K562 (cell line): ENCODE data around the gene LRRC15. TPM values are rescaled to one million over a fixed set of nuclear protein-coding genes. Genes with fewer than 3 reads are reported as not detected.

ENCODE experiments used
- ETV1 ChIP-seq: fragments of 450-650 bp; conservative IDR thresholded peaks from 2 replicates; pipeline ENCODE4 v1.6.1; 2016; ENCODE audit warnings: missing genetic modification characterization, control low read depth, low read depth, missing compliant biosample characterization
- IRF2 ChIP-seq: sonication (generic); formaldehyde crosslinking; IDR thresholded peaks from 2 replicates; pipeline ENCODE4 v1.8.1; 2022; ENCODE audit warnings: mild to moderate bottlenecking, missing genetic modification reagents
- MYBL2 ChIP-seq, 2 experiments: fragments of 450-650 bp in 1 of 2; sonication (generic) in 1 of 2; formaldehyde crosslinking in 1 of 2; IDR thresholded peaks; 2 replicates each; pipeline versions ENCODE4 v1.6.1 to v1.8.1; 2017 to 2022; ENCODE audit warnings: borderline replicate concordance in 1 of 2, inconsistent platforms in 1 of 2, low read depth in 1 of 2, mild to moderate bottlenecking in 1 of 2, missing genetic modification reagents in 1 of 2, moderate library complexity in 1 of 2
- RFX7 ChIP-seq: fragments of 250-450 bp; sonication (Bioruptor Pico); IDR thresholded peaks from 2 replicates; pipeline ENCODE4 v1.5.1; 2021; ENCODE audit warnings: mild to moderate bottlenecking
- SMARCA5 ChIP-seq: fragments of 450-650 bp; IDR thresholded peaks from 2 replicates; pipeline ENCODE4 v1.6.1; 2016
- TCFL5 ChIP-seq: fragments of 250-450 bp; sonication (Bioruptor Pico); conservative IDR thresholded peaks from 2 replicates; pipeline ENCODE4 v1.6.1; 2021; ENCODE audit warnings: mild to moderate bottlenecking, moderate library complexity, matching md5 sums
- ZBTB8A ChIP-seq: fragments of 450-650 bp; IDR thresholded peaks from 2 replicates; pipeline ENCODE4 v1.6.1; 2018; ENCODE audit warnings: mild to moderate bottlenecking, moderate library complexity; ENCODE audit not compliant: partially characterized antibody
- ZNF274 ChIP-seq: IDR thresholded peaks from 2 replicates; pipeline ENCODE4 v1.6.1; 2011; ENCODE audit warnings: low read depth, mild to moderate bottlenecking, low read length, moderate library complexity, borderline replicate concordance
- ZNF316 ChIP-seq: fragments of 450-650 bp; IDR thresholded peaks from 2 replicates; pipeline ENCODE4 v1.6.1; 2016
- ZNF551 ChIP-seq: fragments of 250-450 bp; sonication (Bioruptor Pico); IDR thresholded peaks from 2 replicates; pipeline ENCODE4 v1.5.0; 2021; ENCODE audit warnings: mild to moderate bottlenecking, moderate library complexity
- ZNF584 ChIP-seq: fragments of 200-800 bp; sonication (Bioruptor generic); IDR thresholded peaks from 2 replicates; pipeline ENCODE4 v1.6.1; 2016; ENCODE audit warnings: low read depth, mild to moderate bottlenecking, missing genetic modification characterization, missing compliant biosample characterization
- ZNF75A ChIP-seq: fragments of 450-650 bp; formaldehyde crosslinking; IDR thresholded peaks from 2 replicates; pipeline ENCODE4 v1.4.0; 2020; ENCODE audit warnings: mild to moderate bottlenecking
- polyA plus RNA-seq, 8 experiments: library from polyadenylated mRNA; depleted of rRNA in 4 of 8; stranded (reverse) in 5 of 8; unstranded in 3 of 8; fragments of >200 nt; fragmentation: Nextera tagmentation in 2 of 8; fragmentation: Illumina TruSeq in 1 of 8; extraction: Ambion mirVana in 2 of 8; extraction: Trizol in 1 of 8; gene quantifications; 2 replicates each; pipeline versions ENCODE4 v1.2.1 to v1.2.3, GENCODE V29; 2011 to 2014; ENCODE audit warnings: inconsistent platforms in 1 of 8, missing spikeins in 1 of 8
- total RNA-seq, 7 experiments: library from RNA; depleted of rRNA in 6 of 7; stranded (reverse); fragments of >200 nt in 6 of 7; fragmentation: Illumina TruSeq in 2 of 7; extraction: Trizol in 2 of 7; gene quantifications; 2 replicates each; pipeline versions ENCODE4 v1.2.1 to v1.2.3, GENCODE V29; 2011 to 2021; ENCODE audit warnings: low replicate concordance in 1 of 7
- TF ChIP-seq, protein P1 (sequence below): fragments of 450-650 bp; IDR thresholded peaks from 2 replicates; pipeline ENCODE4 v1.6.1; 2017; ENCODE audit warnings: antibody characterized with exemption, mild to moderate bottlenecking
- TF ChIP-seq, protein P2 (sequence below), 3 experiments: fragments of 200-800 bp in 1 of 3; sonication (Bioruptor generic) in 1 of 3; sonication (generic) in 1 of 3; formaldehyde crosslinking in 1 of 3; IDR thresholded peaks; 2 replicates each; pipeline versions ENCODE4 v1.6.1 to v1.8.0; 2016 to 2022; ENCODE audit warnings: mild to moderate bottlenecking in 2 of 3, missing compliant biosample characterization in 2 of 3, missing genetic modification characterization in 2 of 3, missing genetic modification reagents in 1 of 3
- TF ChIP-seq, protein P3 (sequence below): sonication (generic); formaldehyde crosslinking; IDR thresholded peaks from 2 replicates; pipeline ENCODE4 v1.8.0; 2022; ENCODE audit warnings: mild to moderate bottlenecking, missing genetic modification reagents
- TF ChIP-seq, protein P4 (sequence below): fragments of 450-650 bp; formaldehyde crosslinking; IDR thresholded peaks from 2 replicates; pipeline ENCODE4 v1.4.0; 2022; ENCODE audit warnings: mild to moderate bottlenecking, moderate library complexity

The LRRC15 gene
- total and polyA plus RNA-seq, 9 of the 15 experiments (the other 6 are each of a cell fraction or from before 2014, with no cell fraction given), result not detected

DNA sequence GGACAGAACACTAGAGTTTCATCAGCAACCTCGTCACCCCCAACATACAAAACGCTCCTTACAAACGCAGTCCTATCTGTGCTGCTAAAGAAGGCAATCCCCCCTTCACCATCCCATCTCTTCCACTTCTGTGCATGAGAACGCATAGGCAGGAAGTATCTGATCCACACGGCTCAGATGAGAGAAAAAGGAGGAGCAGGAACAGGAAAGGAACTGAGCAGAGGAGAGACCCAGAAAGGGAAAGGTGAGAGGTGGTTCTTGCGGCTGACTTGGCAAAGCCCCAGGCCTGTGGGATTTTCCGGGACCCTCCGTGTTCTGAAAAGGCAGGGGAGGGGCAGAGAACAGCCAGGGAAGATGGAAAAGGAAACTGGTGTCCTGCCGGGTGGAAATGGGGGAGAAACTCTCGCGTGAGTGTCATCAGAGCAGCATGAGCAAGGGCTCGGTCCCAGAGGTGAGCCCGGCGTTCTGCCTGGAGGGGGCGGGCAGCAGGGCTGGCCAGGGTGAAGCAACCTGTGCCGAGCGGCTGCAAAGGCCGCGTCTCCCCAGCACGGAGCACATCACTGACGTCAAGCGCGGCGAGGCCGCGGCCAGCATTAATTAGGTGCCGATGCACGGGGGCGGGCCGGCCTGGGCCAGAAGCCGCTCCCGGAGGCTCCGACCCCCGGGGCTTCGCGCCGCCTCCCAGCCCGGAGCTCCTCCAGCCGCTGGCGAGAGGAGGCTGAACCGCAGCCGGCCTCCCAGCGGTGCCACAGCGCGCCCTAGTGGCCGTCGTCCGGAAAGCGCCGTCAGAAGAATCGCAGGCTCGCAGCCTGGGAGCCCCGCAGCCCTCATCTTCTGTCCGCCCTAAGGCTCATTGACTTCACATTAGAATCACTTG, 54.2 kb downstream of the LRRC15 start (continued):
- TF ChIP-seq, protein P1, sequence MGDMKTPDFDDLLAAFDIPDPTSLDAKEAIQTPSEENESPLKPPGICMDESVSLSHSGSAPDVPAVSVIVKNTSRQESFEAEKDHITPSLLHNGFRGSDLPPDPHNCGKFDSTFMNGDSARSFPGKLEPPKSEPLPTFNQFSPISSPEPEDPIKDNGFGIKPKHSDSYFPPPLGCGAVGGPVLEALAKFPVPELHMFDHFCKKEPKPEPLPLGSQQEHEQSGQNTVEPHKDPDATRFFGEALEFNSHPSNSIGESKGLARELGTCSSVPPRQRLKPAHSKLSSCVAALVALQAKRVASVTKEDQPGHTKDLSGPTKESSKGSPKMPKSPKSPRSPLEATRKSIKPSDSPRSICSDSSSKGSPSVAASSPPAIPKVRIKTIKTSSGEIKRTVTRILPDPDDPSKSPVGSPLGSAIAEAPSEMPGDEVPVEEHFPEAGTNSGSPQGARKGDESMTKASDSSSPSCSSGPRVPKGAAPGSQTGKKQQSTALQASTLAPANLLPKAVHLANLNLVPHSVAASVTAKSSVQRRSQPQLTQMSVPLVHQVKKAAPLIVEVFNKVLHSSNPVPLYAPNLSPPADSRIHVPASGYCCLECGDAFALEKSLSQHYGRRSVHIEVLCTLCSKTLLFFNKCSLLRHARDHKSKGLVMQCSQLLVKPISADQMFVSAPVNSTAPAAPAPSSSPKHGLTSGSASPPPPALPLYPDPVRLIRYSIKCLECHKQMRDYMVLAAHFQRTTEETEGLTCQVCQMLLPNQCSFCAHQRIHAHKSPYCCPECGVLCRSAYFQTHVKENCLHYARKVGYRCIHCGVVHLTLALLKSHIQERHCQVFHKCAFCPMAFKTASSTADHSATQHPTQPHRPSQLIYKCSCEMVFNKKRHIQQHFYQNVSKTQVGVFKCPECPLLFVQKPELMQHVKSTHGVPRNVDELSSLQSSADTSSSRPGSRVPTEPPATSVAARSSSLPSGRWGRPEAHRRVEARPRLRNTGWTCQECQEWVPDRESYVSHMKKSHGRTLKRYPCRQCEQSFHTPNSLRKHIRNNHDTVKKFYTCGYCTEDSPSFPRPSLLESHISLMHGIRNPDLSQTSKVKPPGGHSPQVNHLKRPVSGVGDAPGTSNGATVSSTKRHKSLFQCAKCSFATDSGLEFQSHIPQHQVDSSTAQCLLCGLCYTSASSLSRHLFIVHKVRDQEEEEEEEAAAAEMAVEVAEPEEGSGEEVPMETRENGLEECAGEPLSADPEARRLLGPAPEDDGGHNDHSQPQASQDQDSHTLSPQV, result peak; percentile 70
- no peak for TF ChIP-seq ZBTB8A
- TF ChIP-seq, protein P2, sequence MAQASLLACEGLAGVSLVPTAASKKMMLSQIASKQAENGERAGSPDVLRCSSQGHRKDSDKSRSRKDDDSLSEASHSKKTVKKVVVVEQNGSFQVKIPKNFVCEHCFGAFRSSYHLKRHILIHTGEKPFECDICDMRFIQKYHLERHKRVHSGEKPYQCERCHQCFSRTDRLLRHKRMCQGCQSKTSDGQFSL (CRISPR knock-in tag; IDR thresholded peaks at IDR 0.05), result 0 out of 2 replicates have a peak, but pooled peaks have one; percentile 28
- TF ChIP-seq, protein P2 (tag; IDR thresholded peaks at IDR 0.05), result no peak
- no peak for TF ChIP-seq MYBL2 (IDR thresholded peaks at IDR 0.05; ENCODE audit: low read depth)
- TF ChIP-seq MYBL2 (CRISPR knock-in tag; IDR thresholded peaks at IDR 0.05; ENCODE audit: borderline replicate concordance), result no peak
- TF ChIP-seq, protein P3, sequence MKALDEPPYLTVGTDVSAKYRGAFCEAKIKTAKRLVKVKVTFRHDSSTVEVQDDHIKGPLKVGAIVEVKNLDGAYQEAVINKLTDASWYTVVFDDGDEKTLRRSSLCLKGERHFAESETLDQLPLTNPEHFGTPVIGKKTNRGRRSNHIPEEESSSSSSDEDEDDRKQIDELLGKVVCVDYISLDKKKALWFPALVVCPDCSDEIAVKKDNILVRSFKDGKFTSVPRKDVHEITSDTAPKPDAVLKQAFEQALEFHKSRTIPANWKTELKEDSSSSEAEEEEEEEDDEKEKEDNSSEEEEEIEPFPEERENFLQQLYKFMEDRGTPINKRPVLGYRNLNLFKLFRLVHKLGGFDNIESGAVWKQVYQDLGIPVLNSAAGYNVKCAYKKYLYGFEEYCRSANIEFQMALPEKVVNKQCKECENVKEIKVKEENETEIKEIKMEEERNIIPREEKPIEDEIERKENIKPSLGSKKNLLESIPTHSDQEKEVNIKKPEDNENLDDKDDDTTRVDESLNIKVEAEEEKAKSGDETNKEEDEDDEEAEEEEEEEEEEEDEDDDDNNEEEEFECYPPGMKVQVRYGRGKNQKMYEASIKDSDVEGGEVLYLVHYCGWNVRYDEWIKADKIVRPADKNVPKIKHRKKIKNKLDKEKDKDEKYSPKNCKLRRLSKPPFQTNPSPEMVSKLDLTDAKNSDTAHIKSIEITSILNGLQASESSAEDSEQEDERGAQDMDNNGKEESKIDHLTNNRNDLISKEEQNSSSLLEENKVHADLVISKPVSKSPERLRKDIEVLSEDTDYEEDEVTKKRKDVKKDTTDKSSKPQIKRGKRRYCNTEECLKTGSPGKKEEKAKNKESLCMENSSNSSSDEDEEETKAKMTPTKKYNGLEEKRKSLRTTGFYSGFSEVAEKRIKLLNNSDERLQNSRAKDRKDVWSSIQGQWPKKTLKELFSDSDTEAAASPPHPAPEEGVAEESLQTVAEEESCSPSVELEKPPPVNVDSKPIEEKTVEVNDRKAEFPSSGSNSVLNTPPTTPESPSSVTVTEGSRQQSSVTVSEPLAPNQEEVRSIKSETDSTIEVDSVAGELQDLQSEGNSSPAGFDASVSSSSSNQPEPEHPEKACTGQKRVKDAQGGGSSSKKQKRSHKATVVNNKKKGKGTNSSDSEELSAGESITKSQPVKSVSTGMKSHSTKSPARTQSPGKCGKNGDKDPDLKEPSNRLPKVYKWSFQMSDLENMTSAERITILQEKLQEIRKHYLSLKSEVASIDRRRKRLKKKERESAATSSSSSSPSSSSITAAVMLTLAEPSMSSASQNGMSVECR, result no peak
- no peak for TF ChIP-seq ZNF551
- no peak for TF ChIP-seq RFX7 (CRISPR knock-in tag)
- TF ChIP-seq ZNF316, result no peak
- TF ChIP-seq ETV1 (tag), result peak; percentile 33
- TF ChIP-seq SMARCA5, result peak; percentile 59; the same call in 1 of the 2 replicates
- TF ChIP-seq TCFL5 (CRISPR knock-in tag), result no peak
- no peak for TF ChIP-seq ZNF274
- TF ChIP-seq, protein P4, sequence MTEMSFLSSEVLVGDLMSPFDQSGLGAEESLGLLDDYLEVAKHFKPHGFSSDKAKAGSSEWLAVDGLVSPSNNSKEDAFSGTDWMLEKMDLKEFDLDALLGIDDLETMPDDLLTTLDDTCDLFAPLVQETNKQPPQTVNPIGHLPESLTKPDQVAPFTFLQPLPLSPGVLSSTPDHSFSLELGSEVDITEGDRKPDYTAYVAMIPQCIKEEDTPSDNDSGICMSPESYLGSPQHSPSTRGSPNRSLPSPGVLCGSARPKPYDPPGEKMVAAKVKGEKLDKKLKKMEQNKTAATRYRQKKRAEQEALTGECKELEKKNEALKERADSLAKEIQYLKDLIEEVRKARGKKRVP (CRISPR knock-in tag), result no peak
- TF ChIP-seq ZNF75A (CRISPR knock-in tag), result no peak
- TF ChIP-seq IRF2, result no peak
- no peak for TF ChIP-seq ZNF584 (CRISPR knock-in tag)
